A549 (cell line): ENCODE results near the gene MBNL2.

Experiments used
- BHLHE40 ChIP-seq: IDR thresholded peaks from 2 replicates; pipeline ENCODE4 v1.6.1; 2012; ENCODE audit warnings: low read depth, low read length, inconsistent platforms
- CBX8 ChIP-seq: fragments of 200-600 bp; sonication (generic); IDR thresholded peaks from 2 replicates; pipeline ENCODE4 v1.6.1; 2016
- EP300 ChIP-seq, 2 experiments: fragments of >200 bp; sonication (Bioruptor Twin); formaldehyde crosslinking; IDR thresholded peaks; 2 replicates in 1 of 2; 3 replicates in 1 of 2; pipeline ENCODE4 v1.6.1; 2016 to 2017
- JUN ChIP-seq, 2 experiments: fragments of >200 bp; sonication (Bioruptor Twin); formaldehyde crosslinking; IDR thresholded peaks; 2 replicates in 1 of 2; 3 replicates in 1 of 2; pipeline ENCODE4 v1.6.1; 2016 to 2017
- KDM1A ChIP-seq: fragments of 200-600 bp; sonication (generic); IDR thresholded peaks from 2 replicates; pipeline ENCODE4 v1.6.1; 2016; ENCODE audit warnings: low read depth, mild to moderate bottlenecking
- MAX ChIP-seq: IDR thresholded peaks from 2 replicates; pipeline ENCODE4 v1.6.1; 2012
- PHF8 ChIP-seq: fragments of 200-600 bp; sonication (generic); IDR thresholded peaks from 2 replicates; pipeline ENCODE4 v1.6.1; 2016; ENCODE audit warnings: low read depth, mild to moderate bottlenecking, antibody characterized with exemption, moderate library complexity, borderline replicate concordance
- POLR2A ChIP-seq: IDR thresholded peaks from 2 replicates; pipeline ENCODE4 v1.6.1; 2012; ENCODE audit warnings: mild to moderate bottlenecking, low read length
- RFX5 ChIP-seq: fragments of 450-650 bp; IDR thresholded peaks from 2 replicates; pipeline ENCODE4 v1.7.1; 2014; ENCODE audit warnings: antibody characterized with exemption, mild to moderate bottlenecking, moderate library complexity
- SMC3 ChIP-seq: fragments of >200 bp; sonication (Bioruptor Twin); formaldehyde crosslinking; IDR thresholded peaks from 3 replicates; pipeline ENCODE4 v1.6.1; 2018; ENCODE audit warnings: inconsistent platforms
- TF ChIP-seq, protein P1 (sequence below): fragments of >200 bp; sonication (Bioruptor Twin); formaldehyde crosslinking; IDR thresholded peaks from 3 replicates; pipeline ENCODE4 v1.5.1; 2016
- TF ChIP-seq, protein P2 (sequence below): fragments of 450-650 bp; IDR thresholded peaks from 2 replicates; pipeline ENCODE4 v1.6.1; 2014; ENCODE audit warnings: antibody characterized with exemption
- TF ChIP-seq, protein P3 (sequence below): fragments of 200-600 bp; sonication (generic); IDR thresholded peaks from 2 replicates; pipeline ENCODE4 v1.6.1; 2016; ENCODE audit warnings: antibody characterized with exemption, mild to moderate bottlenecking, moderate library complexity

DNA sequence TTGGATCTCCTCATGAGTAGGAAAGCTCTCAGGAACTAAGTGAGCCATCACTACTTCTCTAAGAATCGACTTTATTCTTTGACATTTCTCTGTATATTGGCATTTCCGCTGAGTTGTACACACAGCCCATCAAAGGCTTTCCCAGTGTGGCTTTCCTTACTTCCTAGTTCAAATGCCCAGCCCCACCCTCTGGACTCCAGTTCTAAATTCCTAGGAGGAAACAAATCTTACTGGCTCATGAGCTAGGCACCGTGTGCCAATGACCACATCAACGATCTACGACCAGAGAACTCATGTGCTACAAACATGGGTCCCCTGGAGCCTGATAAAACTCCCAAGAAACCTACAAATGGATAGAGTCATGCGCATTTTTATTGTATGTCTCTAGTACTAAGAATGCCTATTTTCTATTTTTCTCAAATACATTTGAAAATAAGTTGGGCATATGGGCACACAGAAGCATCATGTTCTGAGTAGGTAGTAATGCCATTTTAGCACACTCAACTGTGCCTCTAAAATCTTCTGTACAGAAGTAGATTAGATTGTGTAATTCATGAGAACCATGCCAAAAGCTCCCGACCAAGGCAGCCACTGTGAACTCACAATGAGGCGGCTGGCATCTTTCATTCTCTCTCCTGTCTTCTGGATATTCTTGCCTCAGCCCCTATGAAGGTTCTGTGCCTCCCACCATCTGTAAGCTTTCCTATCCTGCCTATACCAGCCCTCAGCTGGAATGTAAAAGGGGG is 201.3 kb downstream of the MBNL2 start:
- TF ChIP-seq, protein P1, sequence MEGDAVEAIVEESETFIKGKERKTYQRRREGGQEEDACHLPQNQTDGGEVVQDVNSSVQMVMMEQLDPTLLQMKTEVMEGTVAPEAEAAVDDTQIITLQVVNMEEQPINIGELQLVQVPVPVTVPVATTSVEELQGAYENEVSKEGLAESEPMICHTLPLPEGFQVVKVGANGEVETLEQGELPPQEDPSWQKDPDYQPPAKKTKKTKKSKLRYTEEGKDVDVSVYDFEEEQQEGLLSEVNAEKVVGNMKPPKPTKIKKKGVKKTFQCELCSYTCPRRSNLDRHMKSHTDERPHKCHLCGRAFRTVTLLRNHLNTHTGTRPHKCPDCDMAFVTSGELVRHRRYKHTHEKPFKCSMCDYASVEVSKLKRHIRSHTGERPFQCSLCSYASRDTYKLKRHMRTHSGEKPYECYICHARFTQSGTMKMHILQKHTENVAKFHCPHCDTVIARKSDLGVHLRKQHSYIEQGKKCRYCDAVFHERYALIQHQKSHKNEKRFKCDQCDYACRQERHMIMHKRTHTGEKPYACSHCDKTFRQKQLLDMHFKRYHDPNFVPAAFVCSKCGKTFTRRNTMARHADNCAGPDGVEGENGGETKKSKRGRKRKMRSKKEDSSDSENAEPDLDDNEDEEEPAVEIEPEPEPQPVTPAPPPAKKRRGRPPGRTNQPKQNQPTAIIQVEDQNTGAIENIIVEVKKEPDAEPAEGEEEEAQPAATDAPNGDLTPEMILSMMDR, result no peak
- TF ChIP-seq BHLHE40, result no peak
- TF ChIP-seq EP300 (IDR thresholded peaks at IDR 0.05), result no peak
- TF ChIP-seq CBX8, result no peak
- TF ChIP-seq, protein P2, sequence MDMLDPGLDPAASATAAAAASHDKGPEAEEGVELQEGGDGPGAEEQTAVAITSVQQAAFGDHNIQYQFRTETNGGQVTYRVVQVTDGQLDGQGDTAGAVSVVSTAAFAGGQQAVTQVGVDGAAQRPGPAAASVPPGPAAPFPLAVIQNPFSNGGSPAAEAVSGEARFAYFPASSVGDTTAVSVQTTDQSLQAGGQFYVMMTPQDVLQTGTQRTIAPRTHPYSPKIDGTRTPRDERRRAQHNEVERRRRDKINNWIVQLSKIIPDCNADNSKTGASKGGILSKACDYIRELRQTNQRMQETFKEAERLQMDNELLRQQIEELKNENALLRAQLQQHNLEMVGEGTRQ, result no peak
- no peak for TF ChIP-seq RFX5
- TF ChIP-seq POLR2A, result no peak
- TF ChIP-seq, protein P3, sequence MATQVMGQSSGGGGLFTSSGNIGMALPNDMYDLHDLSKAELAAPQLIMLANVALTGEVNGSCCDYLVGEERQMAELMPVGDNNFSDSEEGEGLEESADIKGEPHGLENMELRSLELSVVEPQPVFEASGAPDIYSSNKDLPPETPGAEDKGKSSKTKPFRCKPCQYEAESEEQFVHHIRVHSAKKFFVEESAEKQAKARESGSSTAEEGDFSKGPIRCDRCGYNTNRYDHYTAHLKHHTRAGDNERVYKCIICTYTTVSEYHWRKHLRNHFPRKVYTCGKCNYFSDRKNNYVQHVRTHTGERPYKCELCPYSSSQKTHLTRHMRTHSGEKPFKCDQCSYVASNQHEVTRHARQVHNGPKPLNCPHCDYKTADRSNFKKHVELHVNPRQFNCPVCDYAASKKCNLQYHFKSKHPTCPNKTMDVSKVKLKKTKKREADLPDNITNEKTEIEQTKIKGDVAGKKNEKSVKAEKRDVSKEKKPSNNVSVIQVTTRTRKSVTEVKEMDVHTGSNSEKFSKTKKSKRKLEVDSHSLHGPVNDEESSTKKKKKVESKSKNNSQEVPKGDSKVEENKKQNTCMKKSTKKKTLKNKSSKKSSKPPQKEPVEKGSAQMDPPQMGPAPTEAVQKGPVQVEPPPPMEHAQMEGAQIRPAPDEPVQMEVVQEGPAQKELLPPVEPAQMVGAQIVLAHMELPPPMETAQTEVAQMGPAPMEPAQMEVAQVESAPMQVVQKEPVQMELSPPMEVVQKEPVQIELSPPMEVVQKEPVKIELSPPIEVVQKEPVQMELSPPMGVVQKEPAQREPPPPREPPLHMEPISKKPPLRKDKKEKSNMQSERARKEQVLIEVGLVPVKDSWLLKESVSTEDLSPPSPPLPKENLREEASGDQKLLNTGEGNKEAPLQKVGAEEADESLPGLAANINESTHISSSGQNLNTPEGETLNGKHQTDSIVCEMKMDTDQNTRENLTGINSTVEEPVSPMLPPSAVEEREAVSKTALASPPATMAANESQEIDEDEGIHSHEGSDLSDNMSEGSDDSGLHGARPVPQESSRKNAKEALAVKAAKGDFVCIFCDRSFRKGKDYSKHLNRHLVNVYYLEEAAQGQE, result no peak
- no peak for TF ChIP-seq SMC3
- TF ChIP-seq PHF8, result no peak
- no peak for TF ChIP-seq JUN (IDR thresholded peaks at IDR 0.05)
- no peak for TF ChIP-seq MAX
- no peak for TF ChIP-seq KDM1A
